ENCODE data around the gene ATP2B2.

DNA sequence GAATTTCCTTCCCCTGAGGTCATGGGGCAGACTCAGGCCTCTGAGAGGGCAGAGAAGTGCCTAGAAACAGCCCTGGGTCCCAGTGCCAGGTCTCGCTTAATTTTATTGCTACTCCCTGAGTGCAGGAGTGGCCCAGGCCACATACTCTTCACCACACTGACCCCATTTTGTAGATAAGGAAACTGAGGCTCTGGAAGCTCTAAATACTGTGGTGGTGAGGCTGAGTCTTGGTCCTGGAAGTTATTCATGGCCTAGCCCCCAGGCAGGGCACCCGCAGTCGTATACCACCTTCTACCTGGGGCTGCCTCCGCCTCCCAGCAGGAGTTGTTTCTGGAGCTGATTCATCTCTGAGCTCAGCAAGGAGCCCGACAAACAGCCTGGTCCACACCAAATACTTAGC, 9.8 kb downstream of the ATP2B2 start:
- no peak for TF ChIP-seq EP300 (IDR thresholded peaks at IDR 0.05)
- TF ChIP-seq, protein P1, sequence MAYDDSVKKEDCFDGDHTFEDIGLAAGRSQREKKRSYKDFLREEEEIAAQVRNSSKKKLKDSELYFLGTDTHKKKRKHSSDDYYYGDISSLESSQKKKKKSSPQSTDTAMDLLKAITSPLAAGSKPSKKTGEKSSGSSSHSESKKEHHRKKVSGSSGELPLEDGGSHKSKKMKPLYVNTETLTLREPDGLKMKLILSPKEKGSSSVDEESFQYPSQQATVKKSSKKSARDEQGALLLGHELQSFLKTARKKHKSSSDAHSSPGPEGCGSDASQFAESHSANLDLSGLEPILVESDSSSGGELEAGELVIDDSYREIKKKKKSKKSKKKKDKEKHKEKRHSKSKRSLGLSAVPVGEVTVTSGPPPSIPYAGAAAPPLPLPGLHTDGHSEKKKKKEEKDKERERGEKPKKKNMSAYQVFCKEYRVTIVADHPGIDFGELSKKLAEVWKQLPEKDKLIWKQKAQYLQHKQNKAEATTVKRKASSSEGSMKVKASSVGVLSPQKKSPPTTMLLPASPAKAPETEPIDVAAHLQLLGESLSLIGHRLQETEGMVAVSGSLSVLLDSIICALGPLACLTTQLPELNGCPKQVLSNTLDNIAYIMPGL (CRISPR knock-in tag; IDR thresholded peaks at IDR 0.05; ENCODE audit: borderline replicate concordance), result no peak
- TF ChIP-seq ESRRA (IDR thresholded peaks at IDR 0.05; ENCODE audit: borderline replicate concordance, low read length), result no peak
- TF ChIP-seq, protein P2, sequence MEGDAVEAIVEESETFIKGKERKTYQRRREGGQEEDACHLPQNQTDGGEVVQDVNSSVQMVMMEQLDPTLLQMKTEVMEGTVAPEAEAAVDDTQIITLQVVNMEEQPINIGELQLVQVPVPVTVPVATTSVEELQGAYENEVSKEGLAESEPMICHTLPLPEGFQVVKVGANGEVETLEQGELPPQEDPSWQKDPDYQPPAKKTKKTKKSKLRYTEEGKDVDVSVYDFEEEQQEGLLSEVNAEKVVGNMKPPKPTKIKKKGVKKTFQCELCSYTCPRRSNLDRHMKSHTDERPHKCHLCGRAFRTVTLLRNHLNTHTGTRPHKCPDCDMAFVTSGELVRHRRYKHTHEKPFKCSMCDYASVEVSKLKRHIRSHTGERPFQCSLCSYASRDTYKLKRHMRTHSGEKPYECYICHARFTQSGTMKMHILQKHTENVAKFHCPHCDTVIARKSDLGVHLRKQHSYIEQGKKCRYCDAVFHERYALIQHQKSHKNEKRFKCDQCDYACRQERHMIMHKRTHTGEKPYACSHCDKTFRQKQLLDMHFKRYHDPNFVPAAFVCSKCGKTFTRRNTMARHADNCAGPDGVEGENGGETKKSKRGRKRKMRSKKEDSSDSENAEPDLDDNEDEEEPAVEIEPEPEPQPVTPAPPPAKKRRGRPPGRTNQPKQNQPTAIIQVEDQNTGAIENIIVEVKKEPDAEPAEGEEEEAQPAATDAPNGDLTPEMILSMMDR (IDR thresholded peaks at IDR 0.05), result no peak
- TF ChIP-seq POLR2A (IDR thresholded peaks at IDR 0.05; ENCODE audit: low read length), result no peak
- no peak for TF ChIP-seq HOXA7 (CRISPR knock-in tag; IDR thresholded peaks at IDR 0.05)
